Chondrocyte (in vitro differentiated cells): ENCODE data around the gene IRAK1. TPM values are rescaled to one million over a fixed set of nuclear protein-coding genes. Genes with fewer than 3 reads are reported as not detected.

Source experiments
- DNase-seq: peaks from one replicate; pipeline ENCODE4 v3.0.0; 2021; ENCODE audit warnings: mixed read lengths, low spot score
- H3K27ac Mint-ChIP-seq: one replicate; pipeline ENCODE4 v1.8.0; 2021; ENCODE audit warnings: mild to moderate bottlenecking, moderate library complexity, mixed read lengths; ENCODE audit not compliant: unreplicated experiment
- H3K27me3 Mint-ChIP-seq: 2 replicates; pipeline ENCODE4 v1.8.0; 2021; ENCODE audit warnings: low read depth, mixed read lengths
- H3K36me3 Mint-ChIP-seq: 2 replicates; pipeline ENCODE4 v1.8.0; 2021; ENCODE audit warnings: low read depth, mixed read lengths
- H3K4me1 Mint-ChIP-seq: 2 replicates; pipeline ENCODE4 v1.8.0; 2021; ENCODE audit warnings: low read depth, mild to moderate bottlenecking, mixed read lengths
- H3K4me3 Mint-ChIP-seq: one replicate; pipeline ENCODE4 v1.8.0; 2021; ENCODE audit warnings: mild to moderate bottlenecking, moderate library complexity, mixed read lengths; ENCODE audit not compliant: unreplicated experiment
- H3K9me3 Mint-ChIP-seq: 2 replicates; pipeline ENCODE4 v1.8.0; 2021; ENCODE audit warnings: low read depth, mixed read lengths
- total RNA-seq: library from RNA; stranded (reverse); gene quantifications from 3 replicates; pipeline ENCODE4 v1.2.1, GENCODE V29; 2021
- TF ChIP-seq, protein P1 (sequence below): fragments of 200-600 bp; sonication (generic); IDR thresholded peaks from 2 replicates; pipeline ENCODE4 v1.5.0; 2021; ENCODE audit warnings: antibody characterized with exemption, mild to moderate bottlenecking, moderate library complexity

IRAK1 gene
- total RNA-seq, 1 donor from 2014 or later, result 104 TPM

DNA sequence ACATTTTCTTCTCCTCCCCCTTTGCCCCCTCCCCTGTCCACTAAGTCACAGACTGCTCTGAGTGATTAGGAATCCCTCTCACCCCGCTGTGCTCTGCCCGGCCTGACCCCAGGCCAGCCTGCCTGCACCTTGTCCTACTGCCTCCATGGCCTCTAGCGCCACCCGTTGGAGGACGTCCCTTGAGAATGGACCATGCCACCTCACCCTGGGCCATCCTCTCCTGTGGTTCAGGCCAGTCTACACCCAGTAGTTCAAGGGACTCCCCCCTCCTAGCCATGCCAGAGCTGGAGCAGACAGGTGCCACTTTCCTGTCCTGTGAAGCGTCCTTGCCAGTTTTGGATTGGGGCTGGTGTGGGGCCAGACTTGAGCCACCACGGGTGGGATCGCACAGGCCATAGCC, 9.7 kb upstream of the IRAK1 start:
- TF ChIP-seq, protein P1, sequence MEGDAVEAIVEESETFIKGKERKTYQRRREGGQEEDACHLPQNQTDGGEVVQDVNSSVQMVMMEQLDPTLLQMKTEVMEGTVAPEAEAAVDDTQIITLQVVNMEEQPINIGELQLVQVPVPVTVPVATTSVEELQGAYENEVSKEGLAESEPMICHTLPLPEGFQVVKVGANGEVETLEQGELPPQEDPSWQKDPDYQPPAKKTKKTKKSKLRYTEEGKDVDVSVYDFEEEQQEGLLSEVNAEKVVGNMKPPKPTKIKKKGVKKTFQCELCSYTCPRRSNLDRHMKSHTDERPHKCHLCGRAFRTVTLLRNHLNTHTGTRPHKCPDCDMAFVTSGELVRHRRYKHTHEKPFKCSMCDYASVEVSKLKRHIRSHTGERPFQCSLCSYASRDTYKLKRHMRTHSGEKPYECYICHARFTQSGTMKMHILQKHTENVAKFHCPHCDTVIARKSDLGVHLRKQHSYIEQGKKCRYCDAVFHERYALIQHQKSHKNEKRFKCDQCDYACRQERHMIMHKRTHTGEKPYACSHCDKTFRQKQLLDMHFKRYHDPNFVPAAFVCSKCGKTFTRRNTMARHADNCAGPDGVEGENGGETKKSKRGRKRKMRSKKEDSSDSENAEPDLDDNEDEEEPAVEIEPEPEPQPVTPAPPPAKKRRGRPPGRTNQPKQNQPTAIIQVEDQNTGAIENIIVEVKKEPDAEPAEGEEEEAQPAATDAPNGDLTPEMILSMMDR, result no peak
- peaks cover 5% of the 10 kb centered on the region for H3K36me3 Mint-ChIP-seq
- H3K4me1 Mint-ChIP-seq, result peaks cover 9% of the 10 kb centered on the region
- no peaks in the 10 kb centered on the region for H3K9me3 Mint-ChIP-seq
- H3K4me3 Mint-ChIP-seq, result no peak overlapping the region
- no peaks in the 10 kb centered on the region for H3K27me3 Mint-ChIP-seq
- H3K27ac Mint-ChIP-seq, result no peak overlapping the region
- peak; percentile 59 for DNase-seq

DNA sequence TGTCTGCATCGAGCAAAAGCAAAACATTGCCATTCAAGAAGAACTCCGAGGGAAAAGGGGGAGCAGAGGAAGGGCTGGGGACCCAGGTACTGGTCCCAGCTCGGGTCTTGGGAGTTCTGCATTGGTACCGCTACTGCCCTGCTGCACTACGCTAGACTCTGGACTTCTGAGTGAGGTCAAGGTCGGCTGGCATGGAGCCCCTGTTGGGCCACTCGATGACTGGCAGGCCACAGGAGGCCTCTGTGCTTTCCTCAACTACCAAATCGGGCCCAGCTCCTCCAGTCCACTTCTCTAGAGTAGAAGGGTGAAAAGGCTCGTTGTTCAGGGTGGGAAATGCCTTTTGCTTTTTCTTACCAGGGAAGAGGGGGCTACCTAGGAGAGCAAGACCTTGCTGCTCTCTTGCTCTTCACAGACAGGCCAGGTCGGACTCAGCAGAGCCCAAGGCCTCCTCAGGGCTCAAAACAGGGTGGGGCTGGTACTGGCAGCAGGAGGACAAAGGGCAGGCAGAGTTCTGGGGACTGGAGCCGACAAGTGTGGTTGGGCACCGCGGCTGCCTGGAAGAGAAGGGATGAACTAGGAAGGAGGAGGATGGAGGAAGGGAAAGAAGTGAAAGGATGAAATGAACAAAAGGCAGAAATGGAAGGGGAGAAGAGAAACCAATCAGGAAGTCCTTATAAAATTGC, 8.9 kb upstream of the IRAK1 start:
- no peak overlapping the region for H3K4me3 Mint-ChIP-seq
- no peaks in the 10 kb centered on the region for H3K27me3 Mint-ChIP-seq
- DNase-seq, result no peak
- H3K36me3 Mint-ChIP-seq, result peaks cover 5% of the 10 kb centered on the region
- peaks cover 9% of the 10 kb centered on the region for H3K4me1 Mint-ChIP-seq
- H3K9me3 Mint-ChIP-seq, result no peaks in the 10 kb centered on the region
- H3K27ac Mint-ChIP-seq, result peak overlapping the region; percentile 35
- TF ChIP-seq, protein P1, result no peak

DNA sequence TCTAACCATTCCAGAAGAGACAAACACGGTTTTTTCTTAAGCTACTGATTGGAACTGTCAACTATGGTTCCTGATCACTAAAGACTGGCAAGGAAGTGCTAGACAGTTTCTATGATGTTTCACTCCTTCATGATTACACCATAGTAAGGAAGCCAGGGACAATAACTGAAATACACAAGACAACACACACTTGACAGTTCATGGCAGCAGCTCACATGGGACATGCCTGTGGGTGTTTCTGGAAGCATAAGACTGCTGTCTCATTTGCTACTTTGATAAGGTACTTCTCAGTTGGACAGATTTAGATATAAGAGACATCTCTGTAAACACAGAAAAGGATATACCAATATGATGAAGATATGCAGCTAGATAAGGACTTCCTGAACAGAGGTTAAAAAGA, 8.3 kb upstream of the IRAK1 start:
- Mint-ChIP-seq H3K36me3 (peaks cover 5% of the 10 kb centered on the region), H3K4me3 (no peak overlapping the region), H3K27ac (no peak overlapping the region), H3K27me3 (no peaks in the 10 kb centered on the region), H3K4me1 (peaks cover 10% of the 10 kb centered on the region), H3K9me3 (no peaks in the 10 kb centered on the region)
- DNase-seq, result no peak
- TF ChIP-seq, protein P1, result no peak

DNA sequence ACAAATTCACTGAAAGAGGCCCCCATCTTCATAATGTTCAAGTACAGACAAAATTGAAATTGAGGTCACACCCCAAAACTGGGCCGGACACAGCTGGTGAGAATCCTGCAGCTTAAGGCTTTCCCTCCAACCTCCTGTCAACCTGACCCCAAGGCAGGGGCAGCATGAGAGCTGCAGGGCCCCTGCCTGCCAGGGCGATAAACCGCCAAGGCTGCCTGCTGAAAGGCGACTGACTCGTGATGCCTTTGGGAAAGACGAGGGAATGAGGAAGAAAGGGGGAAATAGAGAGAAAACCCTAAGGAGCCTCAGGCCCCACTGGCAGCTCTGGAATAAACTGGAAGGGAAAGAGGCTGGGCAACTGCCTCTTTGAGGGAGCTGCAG, 7.3 kb upstream of the IRAK1 start:
- peaks cover 3% of the 10 kb centered on the region for H3K36me3 Mint-ChIP-seq
- H3K27ac Mint-ChIP-seq, result no peak overlapping the region
- no peaks in the 10 kb centered on the region for H3K9me3 Mint-ChIP-seq
- TF ChIP-seq, protein P1, result no peak
- no peak overlapping the region for H3K4me3 Mint-ChIP-seq
- H3K4me1 Mint-ChIP-seq, result peaks cover 8% of the 10 kb centered on the region
- DNase-seq, result no peak
- no peaks in the 10 kb centered on the region for H3K27me3 Mint-ChIP-seq

DNA sequence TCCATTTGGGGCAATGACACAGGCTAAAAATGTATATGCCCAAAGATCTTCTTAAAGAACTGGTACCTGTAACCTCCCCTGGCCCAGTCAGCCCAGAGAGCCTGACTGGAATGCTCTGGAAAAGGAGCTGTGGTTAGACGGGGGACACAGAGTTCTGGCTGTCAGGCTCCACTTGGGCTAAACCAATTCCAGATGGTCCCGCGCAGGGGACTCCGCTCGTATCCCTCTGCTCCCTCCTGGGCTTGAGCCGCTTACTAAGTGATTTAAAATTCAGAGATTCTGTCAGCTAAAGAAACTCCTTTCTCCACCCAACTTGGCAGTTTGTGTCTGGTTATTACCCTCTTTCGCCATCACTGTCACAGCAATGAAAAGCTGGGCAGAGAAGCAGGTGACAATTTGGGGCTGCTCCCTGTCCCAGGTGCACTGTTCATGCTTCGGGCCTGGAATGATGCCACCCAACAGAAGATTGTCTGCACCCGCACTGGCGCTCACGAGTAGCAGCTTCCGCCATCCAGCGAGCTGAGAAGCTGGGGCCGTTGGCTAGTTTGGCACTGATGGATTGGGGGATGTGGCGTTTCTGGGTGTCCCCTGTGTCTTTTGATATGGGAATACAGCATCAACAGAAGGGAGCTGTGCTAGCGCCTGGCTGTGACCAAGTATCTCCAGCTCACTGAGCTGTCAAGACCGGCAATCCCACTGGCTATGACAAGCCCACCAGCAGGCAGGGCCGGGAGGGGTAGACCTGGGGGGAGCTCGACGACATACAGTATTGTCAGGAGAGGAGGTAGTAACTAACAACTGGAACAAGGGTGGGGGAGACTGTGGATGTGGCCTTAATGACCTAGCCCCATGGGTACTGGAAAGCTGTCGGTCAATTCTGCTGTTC, 6.7 kb upstream of the IRAK1 start:
- Mint-ChIP-seq H3K27me3 (no peaks in the 10 kb centered on the region), H3K9me3 (no peaks in the 10 kb centered on the region)

More for the DNA sequence above, 6.7 kb upstream of the IRAK1 start:
- H3K4me3 Mint-ChIP-seq, result no peak overlapping the region
- peak overlapping the region; percentile 32 for H3K27ac Mint-ChIP-seq
- peaks cover 8% of the 10 kb centered on the region for H3K4me1 Mint-ChIP-seq
- no peak for DNase-seq
- TF ChIP-seq, protein P1, result no peak
- peaks cover 3% of the 10 kb centered on the region for H3K36me3 Mint-ChIP-seq
